Epithelial cell of proximal tubule (primary cell): ENCODE measurements around the gene HINT3. TPM values are rescaled to one million over a fixed set of nuclear protein-coding genes. Genes with fewer than 3 reads are reported as not detected.
A peak's percentile ranks its signal among the peaks of the same experiment; 100 is the strongest.
"Not testable (repeated sequence)": the region's sequence is repeated elsewhere in the genome, so short reads cannot be mapped to it uniquely, and the experiment has no call there.

Experiments
- DNase-seq: peaks from one replicate; pipeline ENCODE4 v3.0.0-alpha.2; 2011; ENCODE audit warnings: low read depth
- H3K4me3 ChIP-seq: 2 replicates; pipeline ENCODE4 v1.5.1; 2011; ENCODE audit warnings: low read depth, mild to moderate bottlenecking, low read length
- total RNA-seq: library from RNA; depleted of rRNA; stranded (reverse); fragments of >200 nt; gene quantifications from 2 replicates; pipeline ENCODE4 v1.2.3, GENCODE V29; 2015
- TF ChIP-seq, protein P1 (sequence below): conservative IDR thresholded peaks from 2 replicates; pipeline ENCODE4 v1.5.1; 2012; ENCODE audit warnings: low read depth, mild to moderate bottlenecking, low read length

HINT3 gene
- total RNA-seq: 9.8 and 12.8 TPM in 2 replicates

DNA sequence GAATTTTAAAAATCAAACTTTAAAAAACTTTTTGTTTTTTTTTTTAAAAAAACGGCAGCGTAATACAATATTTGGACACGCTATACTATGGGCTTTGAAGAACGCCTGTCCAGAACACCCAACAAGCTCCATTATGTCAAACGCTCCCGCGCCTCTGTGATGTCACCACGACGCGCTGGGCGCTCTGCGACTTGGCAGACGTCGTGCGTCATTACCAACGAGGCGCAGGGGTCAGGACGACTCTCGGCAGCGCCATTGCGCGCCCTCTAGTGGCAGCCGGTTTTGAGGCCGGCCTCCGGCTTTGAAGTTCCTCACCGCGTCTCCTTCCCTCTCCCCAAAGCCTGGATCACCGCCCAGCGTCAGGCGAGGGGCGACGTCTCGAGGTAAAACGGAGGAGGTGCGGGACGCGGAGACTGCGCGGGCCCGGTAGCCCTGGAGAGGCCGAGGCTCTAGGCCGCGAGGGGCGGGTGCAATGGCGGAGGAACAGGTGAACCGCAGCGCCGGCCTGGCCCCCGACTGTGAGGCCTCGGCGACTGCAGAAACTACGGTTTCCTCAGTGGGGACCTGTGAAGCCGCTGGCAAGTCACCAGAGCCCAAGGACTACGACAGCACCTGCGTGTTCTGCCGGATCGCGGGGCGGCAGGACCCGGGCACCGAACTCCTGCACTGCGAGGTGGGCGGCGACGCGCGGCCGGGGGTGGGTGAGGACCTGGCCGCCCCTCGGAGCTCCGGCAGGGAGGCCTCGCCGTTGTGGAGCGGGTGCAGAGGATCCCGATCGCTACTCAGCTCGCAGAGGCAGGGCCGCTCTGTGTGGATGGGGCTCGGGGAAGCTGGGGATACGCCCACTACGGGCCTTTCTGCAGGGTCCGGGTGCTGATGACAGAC is at the start of gene HINT3:
HINT3 (plus strand) TSS at position 265 of the 885 bp plus-strand sequence; CDS start at position 473, 208 bp downstream.
- peak within 1 kb of the TSS; percentile 92 for H3K4me3 ChIP-seq
- TF ChIP-seq, protein P1, sequence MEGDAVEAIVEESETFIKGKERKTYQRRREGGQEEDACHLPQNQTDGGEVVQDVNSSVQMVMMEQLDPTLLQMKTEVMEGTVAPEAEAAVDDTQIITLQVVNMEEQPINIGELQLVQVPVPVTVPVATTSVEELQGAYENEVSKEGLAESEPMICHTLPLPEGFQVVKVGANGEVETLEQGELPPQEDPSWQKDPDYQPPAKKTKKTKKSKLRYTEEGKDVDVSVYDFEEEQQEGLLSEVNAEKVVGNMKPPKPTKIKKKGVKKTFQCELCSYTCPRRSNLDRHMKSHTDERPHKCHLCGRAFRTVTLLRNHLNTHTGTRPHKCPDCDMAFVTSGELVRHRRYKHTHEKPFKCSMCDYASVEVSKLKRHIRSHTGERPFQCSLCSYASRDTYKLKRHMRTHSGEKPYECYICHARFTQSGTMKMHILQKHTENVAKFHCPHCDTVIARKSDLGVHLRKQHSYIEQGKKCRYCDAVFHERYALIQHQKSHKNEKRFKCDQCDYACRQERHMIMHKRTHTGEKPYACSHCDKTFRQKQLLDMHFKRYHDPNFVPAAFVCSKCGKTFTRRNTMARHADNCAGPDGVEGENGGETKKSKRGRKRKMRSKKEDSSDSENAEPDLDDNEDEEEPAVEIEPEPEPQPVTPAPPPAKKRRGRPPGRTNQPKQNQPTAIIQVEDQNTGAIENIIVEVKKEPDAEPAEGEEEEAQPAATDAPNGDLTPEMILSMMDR: peak; percentile 95
- peak; percentile 56 for DNase-seq

DNA sequence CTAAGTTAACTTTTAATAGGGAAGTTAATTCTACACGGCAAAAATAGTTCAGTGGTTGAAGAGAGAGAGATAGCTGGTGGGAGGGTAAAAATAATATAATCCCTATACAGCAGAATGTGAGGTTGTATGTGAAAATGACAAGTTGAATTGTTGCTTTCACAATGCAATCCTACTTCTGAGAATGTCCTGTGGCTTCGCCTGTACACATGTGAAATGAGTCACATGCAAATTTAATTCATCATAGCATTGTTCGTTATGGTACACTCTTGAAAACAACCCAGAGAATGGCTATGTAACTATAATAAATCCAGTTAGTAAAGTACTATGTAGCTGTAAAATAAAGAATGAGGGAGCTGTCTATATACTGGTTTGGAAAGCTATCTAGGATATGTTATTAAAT is 46.0 kb upstream of the HINT3 start:
- TF ChIP-seq, protein P1: no peak
- H3K4me3 ChIP-seq: no peak overlapping the region
- DNase-seq: no peak

DNA sequence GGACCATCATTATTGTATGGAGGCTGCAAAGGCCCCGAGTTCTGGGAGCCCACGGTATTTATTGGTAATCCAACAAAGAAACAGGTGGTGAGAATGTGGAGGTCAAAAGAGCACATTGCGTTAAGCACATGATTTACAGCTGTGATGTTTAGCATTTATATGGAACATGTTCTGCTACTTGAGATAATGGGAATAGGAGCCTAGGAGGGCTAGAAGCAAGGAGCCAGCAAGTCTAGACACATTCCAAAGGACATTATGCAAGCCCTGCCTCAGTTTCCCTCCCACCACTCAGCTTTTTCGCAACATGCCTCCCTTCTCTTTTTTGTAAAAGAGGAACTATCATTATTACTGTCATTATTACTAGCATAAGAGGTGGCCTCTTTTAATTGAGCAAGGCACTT is 45.5 kb upstream of the HINT3 start:
- not testable (repeated sequence) for DNase-seq, H3K4me3 ChIP-seq

DNA sequence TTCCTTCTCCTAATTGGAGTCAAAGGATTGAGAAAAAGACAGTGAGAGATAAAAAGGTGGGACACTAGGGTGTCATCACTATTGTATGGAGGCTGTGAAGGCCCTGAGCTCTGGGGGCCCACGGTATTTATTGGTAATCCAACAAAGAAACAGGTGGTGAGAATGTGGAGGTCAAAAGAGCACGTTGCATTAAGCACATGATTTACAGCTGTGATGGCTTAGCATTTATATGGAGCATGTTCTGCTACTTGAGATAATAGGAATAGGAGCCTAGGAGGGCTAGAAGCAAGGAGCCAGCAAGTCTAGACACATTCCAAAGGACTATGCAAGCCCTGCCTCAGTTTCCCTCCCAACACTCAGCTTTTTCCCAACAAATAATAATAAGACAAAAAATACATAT is 44.1 kb upstream of the HINT3 start:
- not testable (repeated sequence) for DNase-seq, H3K4me3 ChIP-seq

DNA sequence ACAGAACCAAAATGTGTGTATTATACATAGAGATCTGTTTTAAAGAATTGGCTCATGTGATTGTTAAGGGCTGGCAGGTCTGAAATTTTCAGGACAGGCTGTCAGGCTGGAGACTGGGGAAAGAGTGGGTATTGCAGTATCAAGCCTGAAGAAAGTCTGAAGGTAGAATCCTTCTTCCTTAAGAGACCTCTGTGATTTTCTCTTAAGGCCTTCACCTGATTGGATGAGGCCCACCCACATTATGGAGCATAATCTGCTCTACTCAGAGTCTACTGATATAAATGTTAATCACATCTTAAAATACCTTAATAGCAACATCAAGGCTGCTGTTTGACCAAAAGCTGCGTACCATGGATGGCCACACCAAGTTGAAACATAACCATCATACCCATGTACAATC is 43.4 kb upstream of the HINT3 start:
- TF ChIP-seq, protein P1: no peak
- H3K4me3 ChIP-seq: no peak overlapping the region
- no peak for DNase-seq

DNA sequence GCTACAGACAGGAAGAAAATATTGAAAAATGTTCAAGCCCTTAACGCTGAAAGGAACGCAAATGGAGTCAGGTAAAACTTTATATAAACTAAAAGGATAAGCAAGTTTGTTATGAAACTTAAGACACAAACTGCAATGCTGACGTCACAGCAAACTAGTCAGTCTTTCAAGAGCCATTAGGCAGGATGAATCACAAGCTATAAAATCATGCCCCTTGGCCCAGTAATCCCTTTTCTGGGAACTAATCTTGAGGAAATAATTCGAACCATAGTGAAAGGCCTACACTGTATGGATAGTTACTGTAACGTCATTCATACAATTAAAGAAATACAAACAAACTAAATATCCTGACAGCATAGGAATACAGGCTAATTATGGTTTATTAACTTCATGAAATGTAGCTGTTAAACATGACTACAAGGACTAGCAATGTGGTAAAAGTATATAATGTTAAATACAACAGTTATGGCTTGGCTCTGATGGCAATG is 42.7 kb upstream of the HINT3 start:
- peak; percentile 92 for DNase-seq
- TF ChIP-seq, protein P1: no peak
- H3K4me3 ChIP-seq: no peak overlapping the region

DNA sequence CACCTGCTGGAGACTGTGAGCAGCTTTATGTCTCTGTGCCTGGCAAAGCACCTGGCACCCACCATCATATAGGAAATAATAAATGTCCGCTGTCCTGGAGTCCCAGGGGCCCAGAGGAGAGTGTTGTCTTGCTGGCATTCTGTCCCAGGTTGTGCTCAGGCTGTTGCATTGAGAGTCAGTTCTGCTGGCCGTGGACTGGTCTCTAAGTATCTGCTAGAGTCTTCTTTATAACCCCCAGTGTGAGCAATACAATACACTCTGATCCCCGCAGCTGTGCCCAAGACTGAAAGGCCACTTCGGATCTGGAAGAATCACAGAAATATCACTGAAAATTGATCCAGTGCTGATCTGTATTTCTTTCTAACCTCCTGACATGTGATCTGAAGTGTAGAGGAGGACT is 38.3 kb upstream of the HINT3 start:
- TF ChIP-seq, protein P1: no peak
- no peak for DNase-seq
- H3K4me3 ChIP-seq: no peak overlapping the region
